ENCODE data around the gene PARD3.
"Not testable (repeated sequence)": the region's sequence is repeated elsewhere in the genome, so short reads cannot be mapped to it uniquely, and the experiment has no call there.

The PARD3 gene

DNA sequence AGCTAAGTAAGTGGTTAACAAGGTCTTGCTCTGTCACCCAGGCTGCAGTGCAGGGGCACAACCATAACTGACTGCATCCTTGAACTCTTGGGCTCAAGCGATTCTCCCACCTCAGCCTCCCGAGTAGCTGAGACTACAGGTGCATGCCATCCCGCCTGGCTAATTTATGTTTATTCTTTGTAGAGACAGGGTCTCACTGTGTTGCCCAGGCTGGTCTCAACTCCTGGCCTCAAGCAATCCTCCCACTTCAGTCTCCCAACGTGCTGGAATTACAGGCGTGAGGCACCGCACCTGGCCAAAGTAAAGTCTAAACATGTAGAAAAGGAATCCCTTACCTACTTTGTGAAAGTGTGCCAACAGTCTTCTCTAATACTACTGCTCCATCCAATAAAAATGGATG lies 17.9 kb downstream of the PARD3 start:
- no peak for DNase-seq (ENCODE audit: low spot score)

DNA sequence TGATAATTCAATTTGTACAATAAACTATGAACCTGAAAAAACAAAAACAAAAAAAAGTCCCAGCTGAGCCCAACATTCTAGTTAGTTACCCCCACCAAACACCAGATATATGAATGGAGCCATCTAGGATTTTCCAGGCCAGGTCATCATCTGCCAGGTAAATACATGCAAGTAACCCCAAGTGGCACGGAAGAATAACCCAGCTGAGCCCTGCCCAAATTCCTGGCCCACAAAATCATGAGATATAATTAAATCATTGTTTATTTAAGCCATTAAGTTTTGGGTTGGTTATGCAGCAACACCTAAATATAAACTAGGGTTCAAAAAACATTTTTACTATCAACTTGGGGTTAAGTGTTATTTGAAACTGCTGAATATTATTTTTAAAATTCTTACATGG lies 19.0 kb downstream of the PARD3 start:
- DNase-seq (ENCODE audit: low spot score): no peak

DNA sequence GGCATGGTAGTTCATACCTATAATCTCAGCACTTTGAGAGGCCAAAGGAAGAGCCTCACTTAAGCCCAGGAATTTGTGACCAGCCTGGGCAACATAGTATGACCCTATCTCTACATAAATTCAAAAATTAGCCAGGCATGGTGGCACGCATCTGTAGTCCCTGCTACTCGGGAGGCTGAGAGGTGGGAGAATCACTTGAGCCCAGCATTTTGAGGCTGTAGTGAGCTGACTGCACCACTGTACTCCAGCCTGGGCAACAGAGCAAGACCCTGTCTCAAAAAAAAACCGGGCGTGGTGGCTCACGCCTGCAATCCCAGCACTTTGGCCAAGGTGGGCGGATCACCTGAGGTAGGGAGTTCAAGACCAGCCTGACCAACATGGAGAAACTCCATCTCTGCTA lies 19.8 kb downstream of the PARD3 start:
- DNase-seq (ENCODE audit: low spot score): no peak

DNA sequence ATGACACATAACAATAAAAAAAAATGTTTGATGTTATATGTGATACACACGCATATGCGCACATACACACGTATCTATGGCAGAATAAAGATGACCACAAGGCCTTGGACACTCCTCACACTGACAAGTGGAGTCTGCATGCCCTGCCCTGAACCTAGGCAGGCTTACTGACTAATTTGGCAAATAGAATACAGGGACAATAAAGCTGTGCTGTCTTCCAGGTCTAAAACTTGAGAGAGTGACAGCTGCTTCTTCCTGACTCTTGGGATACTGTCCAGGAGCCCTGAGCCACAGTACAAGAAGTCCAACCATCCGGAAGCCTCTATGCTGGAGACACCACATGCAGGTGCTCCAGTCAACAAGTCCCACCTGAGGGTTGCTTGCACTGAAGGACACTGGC lies 20.3 kb downstream of the PARD3 start:
- no peak for DNase-seq (ENCODE audit: low spot score)

DNA sequence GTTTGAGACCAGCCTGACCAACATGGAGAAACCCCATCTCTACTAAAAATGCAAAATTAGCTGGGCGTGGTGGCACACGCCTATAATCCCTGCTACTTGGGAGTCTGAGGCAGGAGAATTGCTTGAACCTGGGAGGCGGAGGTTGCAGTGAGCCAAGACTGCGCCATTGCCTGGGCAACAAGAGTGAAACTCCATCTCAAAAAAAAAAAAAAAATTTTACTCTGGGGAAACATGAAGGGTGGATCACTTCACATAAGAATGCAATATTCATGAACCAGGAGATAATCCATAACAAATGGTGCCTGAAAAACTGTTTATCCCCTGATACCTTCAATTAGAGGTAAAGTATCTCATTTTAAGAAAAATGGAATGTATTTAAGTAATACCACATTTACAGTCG lies 21.5 kb downstream of the PARD3 start:
- DNase-seq (ENCODE audit: low spot score): not testable (repeated sequence)

DNA sequence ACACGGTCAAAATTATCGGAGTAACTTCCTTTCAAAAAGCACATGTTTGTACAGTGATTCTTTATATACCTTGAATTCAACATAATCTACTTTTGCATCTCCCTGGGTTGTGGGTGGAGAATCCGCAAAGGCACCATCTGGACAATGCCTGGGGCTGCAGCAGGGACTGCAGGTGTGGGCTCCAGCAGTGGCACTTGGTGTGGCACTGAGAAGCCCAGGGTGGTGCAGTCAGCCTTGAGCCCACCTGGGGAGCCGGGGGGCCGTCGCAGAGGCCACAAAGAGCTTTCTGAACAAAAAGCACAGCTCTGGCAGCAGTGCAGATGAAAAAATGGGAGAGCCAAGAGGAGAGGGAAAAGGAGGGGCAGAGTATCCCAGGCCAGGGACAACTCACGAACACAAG lies 22.2 kb downstream of the PARD3 start:
- no peak for DNase-seq (ENCODE audit: low spot score)

DNA sequence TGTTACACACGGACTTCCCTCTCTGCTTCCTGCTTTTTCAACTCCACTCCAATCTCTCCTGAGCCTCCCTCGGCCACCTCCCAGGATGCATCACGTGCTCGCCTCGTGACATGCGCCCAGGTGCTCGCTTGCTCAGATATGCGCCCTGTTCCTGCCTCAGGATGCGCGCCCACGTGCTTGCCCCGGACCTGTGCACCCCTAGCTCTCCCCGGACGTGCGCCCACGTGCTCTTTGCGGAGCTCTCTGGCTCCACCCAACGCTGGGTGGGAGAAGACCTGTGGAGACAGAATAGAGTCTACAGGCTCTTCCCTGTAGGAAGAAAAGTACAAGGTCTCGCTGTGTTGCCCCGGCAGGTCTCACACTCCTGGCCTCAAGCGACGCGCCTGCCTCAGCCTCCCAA lies 23.1 kb downstream of the PARD3 start:
- DNase-seq (ENCODE audit: low spot score): no peak

DNA sequence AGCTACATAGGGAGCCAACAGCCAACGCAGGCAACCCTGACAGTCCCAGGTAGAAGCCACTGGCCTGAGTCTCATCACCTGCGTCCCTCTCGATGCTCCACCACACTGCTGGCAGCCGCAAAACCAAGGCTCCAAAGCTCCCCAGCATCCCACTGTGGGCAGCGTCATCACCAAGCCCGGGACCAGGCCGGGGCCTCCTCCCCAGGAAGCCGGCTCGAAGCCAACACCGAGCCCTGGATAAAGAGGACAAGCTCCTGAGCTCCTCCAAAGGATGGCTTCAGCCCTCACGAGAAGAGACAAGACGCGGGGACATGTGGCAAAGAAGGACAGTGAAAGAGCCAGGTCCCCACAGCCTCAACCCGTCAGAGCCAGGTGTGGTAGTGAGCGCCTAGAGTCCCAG lies 23.9 kb downstream of the PARD3 start:
- DNase-seq (ENCODE audit: low spot score): no peak

DNA sequence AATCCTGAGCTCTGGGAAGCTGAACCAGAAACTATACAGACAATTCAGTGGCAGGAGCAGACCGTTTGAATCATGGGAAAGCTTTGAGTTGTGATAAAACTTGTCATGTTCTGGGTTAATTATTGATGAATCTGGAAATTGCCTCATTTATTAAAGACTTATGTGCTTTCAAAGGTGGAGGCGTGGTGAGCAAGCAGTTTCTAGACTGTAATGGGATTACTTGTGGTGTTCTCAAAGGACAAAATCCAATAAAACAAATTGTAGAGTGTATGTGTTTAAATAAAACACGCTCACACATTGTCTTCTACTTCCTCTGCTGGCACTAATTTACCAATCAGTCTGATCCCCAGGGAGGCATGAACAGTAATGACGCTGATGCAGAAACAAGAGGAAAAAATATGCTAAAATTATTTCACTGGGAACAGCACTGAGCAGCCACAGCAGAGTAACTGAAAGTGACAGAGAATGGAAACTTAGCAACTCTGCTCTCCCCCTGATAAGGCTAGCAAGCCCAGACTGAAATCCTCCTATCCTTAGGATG lies 25.1 kb downstream of the PARD3 start:
- DNase-seq (ENCODE audit: low spot score): no peak

DNA sequence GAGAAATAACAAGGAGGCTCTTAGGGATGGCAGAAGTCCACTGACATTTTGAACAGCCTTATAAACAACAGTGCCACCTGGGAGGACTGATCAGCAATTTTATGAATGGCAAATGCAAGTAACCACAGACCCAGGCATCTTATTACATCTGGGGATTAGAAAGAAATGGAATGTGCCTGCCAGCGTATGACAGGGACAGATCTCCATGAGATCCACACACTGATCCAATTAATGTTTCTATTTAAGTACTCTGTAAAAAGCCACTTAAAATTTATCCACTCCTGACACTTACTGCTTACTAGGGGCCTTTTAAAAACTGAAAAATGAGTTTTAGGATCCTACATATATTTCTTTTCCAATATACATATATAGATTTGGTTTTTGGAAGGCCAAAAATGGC lies 28.6 kb downstream of the PARD3 start:
- DNase-seq (ENCODE audit: low spot score): no peak

DNA sequence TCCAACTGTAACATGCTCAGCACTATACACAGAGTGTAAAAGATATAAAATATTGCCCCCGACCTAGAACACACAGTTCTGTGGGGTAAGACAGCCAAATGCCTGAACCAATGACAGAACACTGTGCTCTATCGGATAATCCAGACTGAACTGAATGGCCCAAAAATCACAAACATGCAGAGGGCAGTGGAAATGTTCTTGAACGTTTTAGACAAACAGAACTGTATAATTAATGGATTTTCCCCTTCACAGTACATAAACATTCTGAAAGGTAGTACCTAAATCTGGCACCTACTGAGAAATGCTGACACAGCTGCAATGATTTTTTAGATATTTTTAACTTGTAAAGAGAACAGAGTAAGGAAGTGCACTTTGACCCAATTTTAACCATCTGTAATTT lies 33.4 kb downstream of the PARD3 start:
- DNase-seq (ENCODE audit: low spot score): no peak

DNA sequence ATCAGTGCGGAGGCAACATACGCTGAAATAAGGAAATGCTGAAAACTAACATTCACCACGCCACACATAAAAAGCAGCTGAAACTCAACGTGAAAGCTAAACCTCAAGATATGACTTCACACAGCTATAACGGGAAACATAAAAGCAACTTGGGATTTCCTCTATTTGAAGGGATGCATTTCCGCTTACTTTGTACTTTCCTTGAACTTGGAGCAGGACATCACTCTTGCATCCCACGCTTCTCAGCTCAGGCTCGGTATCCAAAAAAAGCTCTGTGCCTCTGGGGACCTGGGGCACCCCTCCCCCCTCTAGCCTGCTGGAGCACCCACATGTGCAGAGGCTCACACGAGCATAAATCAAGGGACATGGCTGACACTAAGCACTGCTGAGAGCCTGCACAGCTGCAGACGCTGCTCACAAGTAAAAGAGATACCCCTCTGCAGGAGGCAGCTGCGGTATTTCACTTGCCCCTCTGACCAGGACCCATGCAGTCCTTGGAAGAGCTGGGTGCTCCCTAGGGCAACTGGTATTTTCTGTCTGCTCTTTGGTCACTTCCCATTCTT lies 34.2 kb downstream of the PARD3 start:
- DNase-seq (ENCODE audit: low spot score): no peak

DNA sequence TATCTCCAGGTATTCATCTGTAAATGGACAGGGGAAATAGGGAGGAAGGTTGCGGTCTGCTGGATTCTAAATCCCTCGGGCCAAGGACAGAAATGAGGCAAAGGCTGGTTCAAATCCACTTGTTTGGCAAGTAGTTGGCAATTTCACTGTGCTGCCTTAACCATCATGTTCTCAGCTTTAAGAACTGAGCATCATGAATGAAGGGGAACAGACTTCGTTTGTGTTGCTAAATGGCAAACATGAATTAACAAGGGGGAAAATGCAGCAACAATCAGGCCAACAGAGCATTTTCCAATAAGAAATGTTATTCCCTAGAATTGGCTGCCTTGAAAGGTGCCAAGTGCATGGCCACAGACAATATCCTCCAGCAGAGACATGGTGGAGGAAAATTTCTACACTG lies 36.9 kb downstream of the PARD3 start:
- no peak for DNase-seq (ENCODE audit: low spot score)

DNA sequence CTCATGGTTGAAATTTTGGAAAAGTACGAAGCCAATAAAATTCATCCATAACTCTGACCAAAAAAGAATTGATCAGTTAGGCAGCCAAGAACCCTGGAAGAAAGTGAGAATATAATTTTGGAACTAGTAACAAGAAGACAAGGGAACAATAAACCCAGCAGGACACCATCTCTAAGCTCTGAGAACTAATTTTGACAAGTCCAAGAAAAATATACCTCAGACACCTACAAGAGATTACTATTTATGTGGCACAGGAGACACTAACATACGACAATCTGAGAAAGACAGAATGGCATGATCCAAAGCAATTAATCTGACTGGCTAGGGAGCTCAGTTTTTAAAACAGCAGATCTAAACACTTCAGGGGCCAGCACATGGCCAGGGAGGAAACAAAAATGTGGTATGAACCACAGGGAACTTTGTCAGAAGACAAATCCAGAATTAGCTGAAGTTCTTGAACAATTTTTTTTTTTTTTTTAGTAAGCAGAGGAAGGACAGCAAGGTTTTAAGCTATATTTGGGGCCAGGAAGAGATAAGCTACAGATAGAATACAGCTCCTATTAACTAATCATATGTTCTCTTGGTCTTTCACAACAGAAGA lies 38.9 kb downstream of the PARD3 start:
- DNase-seq (ENCODE audit: low spot score): no peak

DNA sequence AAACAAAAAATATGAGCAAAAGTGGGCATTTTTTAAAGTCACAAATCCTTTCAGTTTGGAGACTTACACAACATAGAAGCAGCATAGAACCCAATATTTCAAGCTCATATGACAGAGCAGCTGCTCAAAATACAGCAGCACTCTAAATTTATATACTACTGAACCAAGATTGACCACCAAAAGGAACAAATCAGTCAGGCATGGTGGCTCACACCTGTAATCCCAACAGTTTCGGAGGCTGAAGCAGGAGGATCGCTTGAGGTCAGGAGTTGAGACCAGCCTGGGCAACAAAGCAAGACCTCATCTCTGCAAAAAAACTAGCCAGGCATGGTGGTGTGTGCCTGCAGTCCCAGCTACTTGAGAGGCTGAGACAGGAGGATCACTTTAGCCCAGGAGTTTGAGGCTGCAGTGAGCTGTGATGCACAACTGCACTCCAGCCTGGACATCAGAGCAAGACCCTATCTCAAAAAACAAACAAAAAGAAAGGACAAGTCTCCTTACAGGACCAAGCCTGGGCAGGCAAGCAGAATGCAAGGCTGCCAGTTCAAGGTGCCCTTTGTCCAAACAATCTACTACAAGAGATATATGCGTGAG lies 40.0 kb downstream of the PARD3 start:
- no peak for DNase-seq (ENCODE audit: low spot score)

DNA sequence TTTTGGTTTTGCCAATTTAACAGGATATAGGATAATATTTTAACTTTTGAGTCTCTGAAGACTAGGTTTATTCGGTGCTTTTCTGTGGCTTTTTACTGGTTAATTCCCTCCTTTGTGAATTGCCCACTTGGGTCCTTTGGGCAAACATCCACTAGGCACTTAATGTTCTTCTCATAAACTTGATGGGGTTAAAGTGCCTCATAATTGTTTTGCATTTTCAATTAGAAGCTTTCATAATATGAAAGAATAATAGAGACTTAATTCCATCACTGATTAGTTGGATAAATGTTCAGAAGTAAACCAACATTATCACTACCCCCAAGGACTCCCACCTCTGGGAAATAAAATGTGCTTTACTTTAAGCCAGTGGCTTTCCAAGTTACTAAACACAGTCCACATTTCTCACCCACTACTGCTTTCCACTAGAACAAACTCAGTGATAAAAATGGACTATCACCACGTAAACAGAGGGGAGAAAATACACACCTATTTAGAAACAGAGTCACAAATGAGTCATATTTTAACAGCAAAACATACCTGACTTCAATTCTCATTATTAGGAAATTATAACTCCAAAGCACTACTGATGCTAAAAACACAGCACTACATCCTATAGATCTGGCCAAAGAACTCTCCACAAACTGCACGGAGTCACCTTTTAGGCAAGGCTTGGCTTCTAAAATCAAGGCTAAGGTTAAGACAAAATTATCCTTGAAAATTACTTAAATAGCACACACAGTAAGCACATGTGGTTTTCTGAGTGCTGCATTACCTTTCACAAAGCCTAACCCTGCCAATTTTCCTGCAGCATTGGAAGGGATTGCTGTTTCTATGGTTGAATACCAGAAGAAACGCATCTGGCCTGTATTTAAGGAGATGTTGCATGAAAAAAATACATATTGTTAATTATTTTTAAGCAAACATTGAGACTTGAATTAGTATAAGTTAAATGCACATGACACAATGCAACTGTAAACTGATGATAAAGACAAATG lies 41.2 kb downstream of the PARD3 start:
- DNase-seq (ENCODE audit: low spot score): no peak

DNA sequence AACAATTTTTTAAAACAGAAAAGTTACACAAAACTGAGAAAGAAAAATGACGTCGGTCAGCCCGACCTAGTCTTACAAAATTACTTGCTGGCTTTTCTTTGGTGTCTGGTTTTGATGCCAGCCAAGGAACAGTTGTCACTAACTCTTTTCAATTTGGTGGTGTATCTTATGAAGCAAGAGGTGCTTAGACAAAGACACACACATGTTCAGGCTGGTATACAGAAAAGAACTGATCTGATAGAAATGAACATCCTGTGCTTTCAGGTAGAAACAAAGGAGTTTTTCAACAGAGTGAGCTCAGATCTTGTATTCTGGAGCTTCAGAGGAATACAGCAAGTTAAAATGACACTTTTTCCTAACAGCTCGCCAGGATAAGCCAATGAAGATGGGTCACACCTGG lies 43.6 kb downstream of the PARD3 start:
- DNase-seq (ENCODE audit: low spot score): no peak

DNA sequence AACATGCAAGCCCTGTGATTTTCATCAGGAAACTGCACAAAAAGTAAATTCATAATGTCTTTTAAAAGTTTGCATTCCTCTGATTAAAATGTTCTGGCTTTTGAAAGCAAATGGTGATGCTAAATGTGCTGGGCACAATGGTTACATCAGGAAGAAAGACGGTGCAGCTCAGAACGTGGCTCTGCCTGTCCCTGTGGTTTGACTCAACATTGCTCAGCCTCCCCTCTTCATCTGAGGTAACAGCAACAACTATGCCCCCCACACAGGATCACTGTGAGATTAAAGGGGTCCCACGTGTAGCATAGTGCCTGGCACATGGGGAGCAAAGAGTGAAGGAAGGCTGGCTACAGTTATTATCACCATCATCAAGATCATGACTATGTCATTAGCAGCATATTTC lies 44.0 kb downstream of the PARD3 start:
- DNase-seq (ENCODE audit: low spot score): no peak

DNA sequence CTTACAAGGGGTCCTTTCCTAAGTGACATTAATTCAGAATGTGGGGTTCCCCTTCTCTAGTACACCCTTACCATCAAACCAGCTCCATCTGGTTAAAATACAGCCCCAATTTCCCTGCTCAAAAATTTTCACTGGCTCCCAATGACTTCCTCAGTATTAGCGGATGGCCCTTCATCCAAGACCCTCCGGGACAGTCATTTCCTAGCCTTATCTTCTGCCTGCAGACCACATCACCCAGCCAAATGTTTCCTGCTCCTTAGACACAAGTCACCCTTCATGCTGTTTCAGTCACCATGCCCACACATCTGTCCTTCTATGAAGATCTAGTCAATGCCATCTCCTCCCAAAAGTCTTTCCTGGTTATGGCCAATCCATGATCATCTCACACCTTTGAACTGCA lies 45.2 kb downstream of the PARD3 start:
- DNase-seq (ENCODE audit: low spot score): no peak

DNA sequence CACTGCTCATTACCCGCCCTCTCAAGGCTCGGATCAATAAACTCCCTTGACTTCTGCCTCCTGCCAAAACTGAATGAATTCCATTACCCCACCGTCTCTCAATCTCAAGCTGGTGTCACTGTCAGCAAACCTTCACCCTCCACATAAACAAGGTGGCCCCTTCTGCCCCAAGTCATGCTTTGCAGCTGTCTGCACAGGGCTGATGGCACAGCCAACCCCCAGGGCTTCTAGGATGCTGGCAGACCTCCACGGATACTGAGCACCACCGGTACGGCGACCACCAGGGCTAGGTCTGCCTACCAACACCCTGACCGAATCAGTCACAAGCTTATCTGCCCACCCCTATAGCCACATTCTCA lies 46.1 kb downstream of the PARD3 start:
- DNase-seq (ENCODE audit: low spot score): no peak

DNA sequence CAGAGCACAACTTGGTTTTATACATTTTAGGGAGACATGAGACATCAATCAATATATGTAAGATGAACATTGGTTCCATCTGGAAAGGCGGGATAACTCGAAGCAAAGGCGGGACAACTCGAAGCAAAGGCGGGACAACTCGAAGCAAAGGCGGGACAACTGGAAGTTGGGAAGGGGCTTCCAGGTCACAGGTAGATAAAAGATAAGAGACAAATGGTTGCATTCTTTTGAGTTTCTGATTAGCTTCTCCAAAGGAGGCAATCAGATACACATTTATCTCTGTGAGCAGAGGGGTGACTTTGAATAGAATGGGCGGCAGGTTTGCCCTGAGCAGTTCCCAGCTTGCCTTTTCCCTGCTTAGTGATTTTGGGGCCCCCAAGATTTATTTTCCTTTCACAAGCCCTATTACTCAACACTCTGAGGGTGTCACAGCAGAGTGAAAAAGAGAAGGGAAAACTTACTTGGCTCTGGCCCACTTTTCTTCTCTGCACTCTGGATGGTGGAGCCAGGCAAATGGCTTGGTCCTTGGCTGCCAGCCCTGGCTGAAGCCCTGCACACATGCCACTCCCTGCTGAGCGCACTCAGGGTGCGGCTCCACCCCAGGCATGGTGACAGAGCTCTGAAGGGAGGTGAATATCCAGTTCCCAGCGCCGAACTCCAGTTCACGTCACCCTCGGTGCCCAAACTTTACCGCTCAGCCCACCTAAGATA lies 46.7 kb downstream of the PARD3 start:
- no peak for DNase-seq (ENCODE audit: low spot score)
